Superior temporal gyrus (tissue), 1 donor: ENCODE results near the gene ARHGAP4.

Experiments
- DNase-seq: peaks from one replicate; pipeline ENCODE4 v3.0.0-alpha.2; 2016; ENCODE audit errors: extremely low spot score

ARHGAP4 gene

GRCh38 chrX:153868576-153869472 is 57.2 kb downstream of the ARHGAP4 start:
- DNase-seq = no peak

GRCh38 chrX:153867671-153868070 is 58.4 kb downstream of the ARHGAP4 start:
- no peak for DNase-seq

DNA sequence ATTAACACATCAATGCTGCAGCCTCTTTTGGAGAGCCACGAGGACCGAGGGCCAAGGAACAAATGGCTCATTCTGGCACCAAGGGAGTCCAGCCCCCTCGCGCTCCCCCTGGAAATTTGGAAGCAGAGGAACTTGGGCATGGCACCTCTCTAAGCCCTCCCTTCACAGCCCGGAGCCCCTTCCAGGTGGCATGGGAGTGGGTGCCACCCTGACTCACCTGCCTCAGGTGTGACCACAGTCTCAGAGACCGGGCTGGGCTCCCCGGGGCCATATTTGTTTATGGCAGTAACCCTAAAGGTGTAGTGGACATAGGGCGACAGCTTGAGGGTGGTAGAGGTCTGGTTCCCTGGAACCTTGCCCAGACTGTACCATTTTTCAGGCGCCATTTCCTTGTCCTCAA is 58.9 kb downstream of the ARHGAP4 start:
- DNase-seq = no peak

DNA sequence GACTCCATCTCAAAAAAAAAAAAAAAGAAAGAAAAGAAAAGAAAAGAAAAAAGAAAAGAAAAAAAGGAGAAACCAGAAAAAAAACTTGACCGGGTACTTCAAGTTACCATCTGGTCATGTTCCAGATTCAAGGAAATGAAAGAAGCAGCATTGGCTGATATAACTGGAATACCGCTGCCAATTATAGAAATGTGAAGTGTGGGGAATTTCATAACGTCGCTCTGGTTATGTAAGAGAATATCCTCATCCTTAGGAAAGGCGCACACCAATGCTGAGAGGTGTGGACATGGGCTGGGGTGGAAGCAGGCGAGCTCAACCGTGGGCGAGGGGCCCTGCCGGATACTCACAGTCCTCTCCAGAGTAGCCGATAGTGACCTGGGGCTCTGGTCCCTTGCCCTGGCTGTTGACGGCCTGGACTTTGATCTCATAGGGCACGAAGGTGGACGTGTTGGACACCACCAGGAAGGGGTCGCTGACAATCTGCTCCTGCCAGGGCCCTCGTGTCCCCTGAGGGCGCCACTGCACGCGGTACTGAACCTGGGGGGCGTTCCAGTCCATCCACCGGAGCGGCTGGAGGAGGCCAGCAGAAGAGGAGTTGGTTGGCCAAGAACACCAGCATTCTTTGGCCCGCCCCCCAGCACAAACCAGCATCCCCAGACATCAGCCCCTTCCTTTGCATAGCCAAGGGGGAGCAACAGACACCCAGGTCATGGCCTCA is 59.6 kb downstream of the ARHGAP4 start:
- peak; percentile 49 for DNase-seq

- no peak for DNase-seq
These were observed 60.4 kb downstream of the ARHGAP4 start for GRCh38 chrX:153865685-153866084.

DNA sequence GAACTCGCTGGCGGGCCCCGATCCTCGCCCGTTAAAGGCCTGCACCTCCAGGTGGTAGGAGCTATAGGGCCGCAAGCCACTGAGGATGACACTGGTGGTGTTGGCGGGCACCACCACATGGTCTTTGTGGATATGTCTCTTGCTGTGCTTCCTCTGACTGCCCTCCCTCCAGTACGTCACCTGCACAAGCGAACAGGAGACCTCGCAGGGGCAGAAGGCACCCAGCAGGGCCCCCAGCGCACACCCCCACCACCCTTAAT is 60.8 kb downstream of the ARHGAP4 start:
- no peak for DNase-seq

DNA sequence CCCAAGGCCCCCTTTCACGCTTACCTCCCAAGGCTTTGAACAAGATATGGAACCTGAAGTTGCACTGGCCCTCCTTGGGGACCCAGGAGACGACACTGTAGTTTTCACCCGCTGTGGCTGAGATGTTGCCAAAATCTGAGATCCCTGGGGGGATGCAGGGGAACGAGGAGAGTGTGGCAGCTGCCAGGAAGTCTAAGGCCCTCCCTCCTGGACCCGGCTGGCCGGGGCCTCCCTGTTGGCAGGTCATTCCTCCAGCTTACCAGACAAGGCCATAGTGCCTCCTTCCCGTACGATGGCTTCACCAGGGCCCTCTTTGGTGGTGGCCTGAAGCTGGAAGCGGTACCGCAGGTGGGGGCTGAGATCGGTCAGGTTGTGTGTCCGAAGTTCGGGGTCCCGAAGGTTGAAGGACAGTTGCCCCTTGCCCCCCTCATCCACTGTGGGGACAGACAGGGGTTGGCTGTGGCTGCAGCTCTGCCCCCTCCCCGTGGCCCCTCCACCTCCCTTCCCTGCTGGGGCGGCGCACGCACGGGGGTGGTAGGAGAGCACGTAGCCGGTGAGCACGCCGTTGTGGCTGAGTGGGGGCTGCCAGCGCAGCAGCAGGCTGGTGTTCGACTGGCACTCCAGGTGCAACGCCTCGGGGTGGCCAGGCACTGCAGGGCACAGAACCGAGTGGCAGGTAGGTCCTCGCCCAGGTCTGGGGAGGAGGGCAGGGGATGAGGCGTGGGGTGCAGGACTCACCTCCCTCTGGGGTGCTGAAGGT is 61.3 kb downstream of the ARHGAP4 start:
- no peak for DNase-seq

- no peak for DNase-seq
These were observed 62.0 kb downstream of the ARHGAP4 start for GRCh38 chrX:153864101-153864500.

DNA sequence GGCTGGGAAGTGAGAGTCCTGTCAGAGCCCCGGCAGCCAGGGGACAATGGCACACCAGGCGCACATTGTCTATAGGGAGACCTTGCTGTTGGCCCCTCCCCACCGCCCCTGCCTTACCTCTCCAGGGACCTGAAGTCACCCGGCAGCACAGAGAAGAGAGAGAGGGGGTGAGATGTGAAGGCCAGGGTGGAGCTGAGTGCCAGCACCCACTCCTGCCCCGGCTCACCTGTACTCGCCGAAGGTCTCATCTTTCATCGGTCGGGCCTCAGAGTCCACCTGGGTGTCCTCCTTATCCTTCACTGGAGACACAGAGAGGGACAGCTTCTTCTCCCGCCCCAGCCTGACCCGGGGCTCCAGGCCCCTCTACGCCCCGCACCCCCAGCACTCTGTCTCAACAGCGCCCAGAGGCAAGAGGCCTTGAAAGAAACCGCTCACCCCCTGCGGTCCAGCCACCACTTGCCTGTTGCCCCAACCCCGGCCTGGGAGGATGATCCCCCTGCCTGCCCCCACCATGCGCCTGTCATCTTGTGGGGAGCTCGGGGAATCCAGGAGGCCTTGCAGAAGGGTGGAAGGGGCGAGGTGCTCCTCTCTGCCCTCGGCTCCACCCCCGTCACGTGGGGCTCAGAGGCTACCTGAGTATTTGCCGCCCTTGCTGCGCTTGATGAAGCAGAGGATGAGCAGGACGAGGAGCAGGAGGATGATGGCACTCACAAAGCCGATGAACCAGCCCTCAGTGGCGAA is 62.6 kb downstream of the ARHGAP4 start:
- DNase-seq = no peak

GRCh38 chrX:153862369-153863250 is 63.5 kb downstream of the ARHGAP4 start:
- DNase-seq = no peak

GRCh38 chrX:153861733-153862310 is 64.2 kb downstream of the ARHGAP4 start:
- DNase-seq = no peak

- no peak for DNase-seq
These were observed 64.9 kb downstream of the ARHGAP4 start for GRCh38 chrX:153861151-153861550.
